Measurements from ENCODE around the gene PDGFB.

Gene PDGFB

DNA sequence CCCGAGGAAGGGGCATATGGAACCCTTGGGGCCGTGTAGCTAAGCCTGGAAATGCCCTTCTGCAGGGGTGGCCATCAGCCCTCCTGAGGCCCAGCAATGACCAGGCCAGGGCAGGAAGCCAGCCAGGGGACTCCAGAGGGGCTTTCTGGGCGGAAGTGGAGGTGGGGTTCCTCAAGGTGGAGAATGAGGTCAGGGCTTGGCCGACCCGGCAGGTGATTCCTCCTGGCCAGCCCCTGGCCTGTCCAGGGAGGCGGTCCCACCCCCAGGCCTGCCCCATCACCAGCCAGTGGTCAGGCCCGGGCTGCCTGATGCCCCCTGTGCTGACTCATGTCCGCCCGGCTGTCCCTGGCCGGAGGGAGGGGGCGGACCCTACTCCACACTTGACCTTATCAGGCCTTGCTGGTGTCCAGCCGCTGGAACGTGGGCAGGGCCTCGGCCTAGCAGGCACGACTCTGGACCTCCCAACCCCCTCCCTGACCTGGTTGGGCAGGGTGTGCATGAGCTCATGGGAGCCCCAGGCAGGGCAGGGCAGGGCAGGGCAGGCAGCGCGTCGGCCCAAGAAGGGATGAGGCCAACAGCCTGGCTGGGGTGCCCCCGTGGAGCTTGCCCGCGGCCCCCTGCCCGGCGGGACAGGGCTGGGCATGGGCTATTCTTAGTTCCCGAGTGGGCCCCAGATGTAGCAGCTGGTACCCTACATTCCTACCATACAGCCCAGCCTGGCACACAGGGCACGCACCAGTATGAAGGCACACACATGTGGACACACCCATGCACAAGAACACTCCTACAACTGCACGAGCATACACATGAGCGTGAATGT lies 38.8 kb upstream of the PDGFB start:
- no peak for DNase-seq (ENCODE audit: low spot score)
- in situ Hi-C loops (cut with MboI; ENCODE audit: low sequenced_read_pairs, unreplicated experiment) = no loop called here

DNA sequence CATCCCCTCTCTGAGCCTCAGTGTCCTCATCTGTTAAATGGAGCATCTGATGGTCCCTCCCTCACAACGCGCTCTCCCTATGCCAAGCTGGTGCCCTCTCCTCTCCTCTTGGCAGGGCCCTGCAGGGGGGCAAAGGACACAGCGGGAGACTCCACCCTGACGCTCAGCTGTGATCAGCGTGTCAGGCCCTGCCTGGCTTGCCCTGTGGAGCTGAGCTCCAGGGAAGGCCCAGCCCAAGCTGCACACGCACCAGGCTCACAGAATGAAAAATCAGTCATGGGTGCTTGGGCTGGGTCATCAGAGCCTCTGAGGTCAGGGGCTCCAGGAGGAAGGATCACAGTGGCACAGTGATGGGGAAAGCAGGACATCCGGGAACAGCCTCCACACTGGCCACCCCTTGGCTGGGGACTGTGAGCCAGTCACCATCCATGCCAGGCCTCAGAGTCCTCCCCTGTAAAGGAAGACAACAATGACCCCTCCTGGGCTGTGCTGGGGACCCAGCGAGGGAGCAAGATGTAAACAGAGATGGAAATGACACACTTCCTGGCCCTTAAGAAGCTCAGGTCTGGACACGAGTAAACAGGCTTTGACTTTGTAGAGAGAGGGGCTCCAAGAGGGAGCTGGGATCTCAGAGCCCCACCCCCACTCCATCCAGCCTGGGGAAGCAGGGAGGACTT lies 38.0 kb upstream of the PDGFB start:
- TF ChIP-seq, protein P1, sequence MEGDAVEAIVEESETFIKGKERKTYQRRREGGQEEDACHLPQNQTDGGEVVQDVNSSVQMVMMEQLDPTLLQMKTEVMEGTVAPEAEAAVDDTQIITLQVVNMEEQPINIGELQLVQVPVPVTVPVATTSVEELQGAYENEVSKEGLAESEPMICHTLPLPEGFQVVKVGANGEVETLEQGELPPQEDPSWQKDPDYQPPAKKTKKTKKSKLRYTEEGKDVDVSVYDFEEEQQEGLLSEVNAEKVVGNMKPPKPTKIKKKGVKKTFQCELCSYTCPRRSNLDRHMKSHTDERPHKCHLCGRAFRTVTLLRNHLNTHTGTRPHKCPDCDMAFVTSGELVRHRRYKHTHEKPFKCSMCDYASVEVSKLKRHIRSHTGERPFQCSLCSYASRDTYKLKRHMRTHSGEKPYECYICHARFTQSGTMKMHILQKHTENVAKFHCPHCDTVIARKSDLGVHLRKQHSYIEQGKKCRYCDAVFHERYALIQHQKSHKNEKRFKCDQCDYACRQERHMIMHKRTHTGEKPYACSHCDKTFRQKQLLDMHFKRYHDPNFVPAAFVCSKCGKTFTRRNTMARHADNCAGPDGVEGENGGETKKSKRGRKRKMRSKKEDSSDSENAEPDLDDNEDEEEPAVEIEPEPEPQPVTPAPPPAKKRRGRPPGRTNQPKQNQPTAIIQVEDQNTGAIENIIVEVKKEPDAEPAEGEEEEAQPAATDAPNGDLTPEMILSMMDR (IDR thresholded peaks at IDR 0.05; ENCODE audit: borderline replicate concordance, control extremely low read depth, extremely low read depth, insufficient read depth, missing control alignments) = no peak
- in situ Hi-C loops (cut with MboI; ENCODE audit: low sequenced_read_pairs, unreplicated experiment) = no loop called here
- no peak for DNase-seq (ENCODE audit: low spot score)

More for the DNA sequence above, 38.8 kb upstream of the PDGFB start:
- TF ChIP-seq, protein P1 (IDR thresholded peaks at IDR 0.05; ENCODE audit: borderline replicate concordance, control extremely low read depth, extremely low read depth, insufficient read depth, missing control alignments) = no peak

DNA sequence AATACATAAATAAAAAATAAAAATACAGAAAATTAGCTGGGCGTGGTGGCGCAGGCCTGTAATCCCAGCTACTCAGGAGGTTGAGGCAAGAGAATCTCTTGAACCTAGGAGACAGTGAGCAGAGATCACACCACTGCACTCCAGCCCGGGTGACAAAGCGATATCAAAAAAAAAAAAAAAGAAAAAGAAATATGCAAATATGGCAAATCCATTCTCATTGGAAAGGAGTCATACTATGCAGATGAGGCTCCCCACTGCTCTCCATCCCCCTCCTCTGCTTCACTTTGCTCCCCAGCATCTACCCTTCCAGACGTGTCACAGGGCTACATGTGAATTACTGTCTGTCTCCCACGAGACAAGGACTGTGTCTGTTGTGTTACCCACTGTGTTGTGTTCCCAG lies 36.3 kb upstream of the PDGFB start:
- in situ Hi-C loops (cut with MboI; ENCODE audit: low sequenced_read_pairs, unreplicated experiment) = no loop called here
- TF ChIP-seq, protein P1 (IDR thresholded peaks at IDR 0.05; ENCODE audit: borderline replicate concordance, control extremely low read depth, extremely low read depth, insufficient read depth, missing control alignments) = no peak

DNA sequence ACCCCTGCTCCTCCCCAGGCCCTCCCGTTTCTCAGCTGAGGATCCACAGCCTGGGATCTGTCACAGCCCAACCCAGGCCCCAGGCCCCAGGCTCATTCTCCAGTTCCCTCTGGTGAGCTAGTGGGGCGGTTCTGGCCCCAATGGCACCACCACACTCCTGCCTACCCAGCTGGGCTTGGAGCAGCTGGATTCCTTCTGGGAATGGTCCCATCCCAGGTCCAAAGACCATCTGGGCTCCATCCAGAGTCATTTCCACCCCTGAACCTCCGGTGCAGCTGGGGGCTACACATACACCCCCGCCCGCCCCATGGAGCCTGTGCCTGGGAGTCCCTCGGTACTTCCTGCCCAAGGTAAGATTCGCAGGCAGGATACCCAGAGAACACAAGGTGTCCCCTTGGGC lies 35.5 kb upstream of the PDGFB start:
- TF ChIP-seq, protein P1 (IDR thresholded peaks at IDR 0.05; ENCODE audit: borderline replicate concordance, control extremely low read depth, extremely low read depth, insufficient read depth, missing control alignments) = no peak
- in situ Hi-C loops (cut with MboI; ENCODE audit: low sequenced_read_pairs, unreplicated experiment) = no loop called here
- no peak for DNase-seq (ENCODE audit: low spot score)

More for the DNA sequence above, 36.3 kb upstream of the PDGFB start:
- no peak for DNase-seq (ENCODE audit: low spot score)

DNA sequence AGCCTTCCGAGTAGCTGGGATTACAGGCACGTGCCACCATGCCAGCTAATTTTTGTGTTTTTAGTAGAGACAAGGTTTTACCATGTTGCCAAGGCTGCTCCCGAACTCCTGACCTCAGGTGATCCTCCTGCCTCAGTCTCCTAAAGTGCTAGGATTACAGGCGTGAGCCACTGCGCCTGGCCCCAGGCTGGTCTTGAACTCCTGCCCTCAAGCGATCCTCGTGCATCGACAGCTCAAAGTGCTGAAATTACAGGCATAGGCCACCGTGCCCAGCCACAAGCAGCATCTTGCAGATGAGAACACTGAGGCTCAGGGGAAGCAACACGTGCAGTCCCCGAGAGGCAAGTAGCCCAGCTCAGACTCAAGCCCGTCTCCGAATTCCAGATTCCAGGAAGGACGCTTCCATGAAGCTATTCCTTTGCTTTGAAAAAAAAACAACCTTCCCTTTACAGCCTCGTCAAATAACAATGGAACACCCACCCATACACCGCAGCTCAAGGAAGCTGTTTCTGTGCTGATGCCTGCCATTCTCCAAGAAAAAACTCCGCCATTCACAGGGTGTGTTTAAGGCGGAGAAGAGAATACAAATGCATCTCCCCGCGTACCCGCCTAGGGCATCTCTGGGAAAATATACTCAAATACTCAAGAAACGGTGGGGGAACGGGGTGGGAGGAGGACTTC lies 34.5 kb upstream of the PDGFB start:
- in situ Hi-C loops (cut with MboI; ENCODE audit: low sequenced_read_pairs, unreplicated experiment) = no loop called here
- TF ChIP-seq, protein P1 (IDR thresholded peaks at IDR 0.05; ENCODE audit: borderline replicate concordance, control extremely low read depth, extremely low read depth, insufficient read depth, missing control alignments) = no peak
- DNase-seq (ENCODE audit: low spot score) = no peak

DNA sequence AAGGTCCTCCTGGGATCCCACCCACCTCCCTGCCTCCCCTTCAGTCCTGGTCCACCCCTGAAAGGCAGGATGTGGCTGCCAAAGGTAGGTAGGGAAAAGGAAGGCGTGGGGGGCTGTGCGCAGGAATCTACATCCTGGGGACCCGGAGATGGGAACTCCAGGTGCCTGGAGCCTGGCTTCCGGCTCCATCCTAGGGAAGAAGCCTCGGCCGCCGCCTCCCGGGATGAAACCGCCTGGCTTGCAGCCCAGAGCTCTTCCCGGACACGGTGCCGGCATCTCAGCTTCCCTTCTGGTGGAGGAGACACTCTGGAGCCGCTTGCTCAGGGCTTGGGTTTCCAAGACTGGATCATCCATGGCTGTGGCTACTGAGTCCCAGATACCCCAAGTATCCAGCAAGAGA lies 33.3 kb upstream of the PDGFB start:
- TF ChIP-seq, protein P1 (IDR thresholded peaks at IDR 0.05; ENCODE audit: borderline replicate concordance, control extremely low read depth, extremely low read depth, insufficient read depth, missing control alignments) = no peak
- no peak for DNase-seq (ENCODE audit: low spot score)
- in situ Hi-C loops (cut with MboI; ENCODE audit: low sequenced_read_pairs, unreplicated experiment) = no loop called here

All from GM13976 (cell line).